ENCODE results near the gene HSD17B4. TPM values are rescaled to one million over a fixed set of nuclear protein-coding genes. Genes with fewer than 3 reads are reported as not detected.
"Not testable (repeated sequence)": the region's sequence is repeated elsewhere in the genome, so short reads cannot be mapped to it uniquely, and the experiment has no call there.

The HSD17B4 gene
- total RNA-seq, 1 donor from 2014 or later, result 142 TPM

GRCh38 chr5:119512277-119512676 is 60.0 kb downstream of the HSD17B4 start:
- H3K4me3 ChIP-seq (ENCODE audit: low read depth, low read length), result no peak overlapping the region
- DNase-seq (ENCODE audit: low read depth), result no peak
- TF ChIP-seq, protein P1, sequence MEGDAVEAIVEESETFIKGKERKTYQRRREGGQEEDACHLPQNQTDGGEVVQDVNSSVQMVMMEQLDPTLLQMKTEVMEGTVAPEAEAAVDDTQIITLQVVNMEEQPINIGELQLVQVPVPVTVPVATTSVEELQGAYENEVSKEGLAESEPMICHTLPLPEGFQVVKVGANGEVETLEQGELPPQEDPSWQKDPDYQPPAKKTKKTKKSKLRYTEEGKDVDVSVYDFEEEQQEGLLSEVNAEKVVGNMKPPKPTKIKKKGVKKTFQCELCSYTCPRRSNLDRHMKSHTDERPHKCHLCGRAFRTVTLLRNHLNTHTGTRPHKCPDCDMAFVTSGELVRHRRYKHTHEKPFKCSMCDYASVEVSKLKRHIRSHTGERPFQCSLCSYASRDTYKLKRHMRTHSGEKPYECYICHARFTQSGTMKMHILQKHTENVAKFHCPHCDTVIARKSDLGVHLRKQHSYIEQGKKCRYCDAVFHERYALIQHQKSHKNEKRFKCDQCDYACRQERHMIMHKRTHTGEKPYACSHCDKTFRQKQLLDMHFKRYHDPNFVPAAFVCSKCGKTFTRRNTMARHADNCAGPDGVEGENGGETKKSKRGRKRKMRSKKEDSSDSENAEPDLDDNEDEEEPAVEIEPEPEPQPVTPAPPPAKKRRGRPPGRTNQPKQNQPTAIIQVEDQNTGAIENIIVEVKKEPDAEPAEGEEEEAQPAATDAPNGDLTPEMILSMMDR (conservative IDR thresholded peaks at IDR 0.05; ENCODE audit: low read depth, low read length), result no peak

GRCh38 chr5:119515192-119515591 is 62.9 kb downstream of the HSD17B4 start:
- H3K4me3 ChIP-seq (ENCODE audit: low read depth, low read length), result no peak overlapping the region
- no peak for DNase-seq (ENCODE audit: low read depth)
- TF ChIP-seq, protein P1 (conservative IDR thresholded peaks at IDR 0.05; ENCODE audit: low read depth, low read length), result no peak

DNA sequence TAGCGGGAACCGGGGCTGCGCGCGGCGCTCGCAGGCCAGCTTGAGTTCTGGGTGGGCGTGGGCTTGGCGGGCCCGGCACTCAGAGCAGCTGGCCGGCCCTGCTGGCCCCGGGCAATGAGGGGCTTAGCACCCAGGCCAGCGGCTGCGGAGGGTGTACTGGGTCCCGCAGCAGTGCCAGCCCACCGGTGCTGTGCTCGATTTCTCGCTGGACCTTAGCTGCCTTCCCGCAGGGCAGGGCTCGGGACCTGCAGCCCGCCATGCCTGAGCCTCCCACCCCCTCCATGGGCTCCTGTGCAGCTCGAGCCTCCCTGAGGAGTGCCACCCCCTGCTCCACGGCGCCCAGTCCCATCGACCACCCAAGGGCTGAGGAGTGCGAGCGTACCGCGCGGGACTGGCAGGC is 64.8 kb downstream of the HSD17B4 start:
- not testable (repeated sequence) for H3K4me3 ChIP-seq (ENCODE audit: low read depth, low read length)

GRCh38 chr5:119521232-119521631 is 68.9 kb downstream of the HSD17B4 start:
- TF ChIP-seq, protein P1 (conservative IDR thresholded peaks at IDR 0.05; ENCODE audit: low read depth, low read length), result no peak
- DNase-seq (ENCODE audit: low read depth), result no peak
- H3K4me3 ChIP-seq (ENCODE audit: low read depth, low read length), result no peak overlapping the region

More for the DNA sequence above, 64.8 kb downstream of the HSD17B4 start:
- DNase-seq (ENCODE audit: low read depth), result not testable (repeated sequence)

GRCh38 chr5:119522841-119523240 is 70.5 kb downstream of the HSD17B4 start:
- no peak for DNase-seq (ENCODE audit: low read depth)
- TF ChIP-seq, protein P1 (conservative IDR thresholded peaks at IDR 0.05; ENCODE audit: low read depth, low read length), result no peak

DNA sequence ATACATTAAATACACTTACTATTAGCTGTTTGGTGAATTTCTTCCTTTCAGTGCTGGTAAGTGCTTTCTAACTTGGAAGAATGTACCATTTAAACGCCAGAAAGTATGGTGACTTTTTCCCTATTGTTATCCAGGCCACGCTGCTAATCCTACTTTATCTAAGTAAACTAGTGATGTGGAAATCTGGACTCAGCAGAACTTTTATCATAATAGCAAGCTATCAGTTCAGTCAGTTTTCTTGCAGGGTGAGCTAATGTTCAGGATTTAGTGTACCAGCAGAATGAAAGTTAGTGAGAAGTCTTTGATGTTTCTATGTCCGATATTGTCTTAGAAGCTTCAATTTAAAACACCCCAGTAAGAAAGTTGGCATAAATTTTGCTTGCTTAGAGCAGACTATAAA is 72.2 kb downstream of the HSD17B4 start:
- DNase-seq (ENCODE audit: low read depth), result no peak
- TF ChIP-seq, protein P1 (conservative IDR thresholded peaks at IDR 0.05; ENCODE audit: low read depth, low read length), result no peak

More at GRCh38 chr5:119522841-119523240, 70.5 kb downstream of the HSD17B4 start:
- H3K4me3 ChIP-seq (ENCODE audit: low read depth, low read length), result no peak overlapping the region

DNA sequence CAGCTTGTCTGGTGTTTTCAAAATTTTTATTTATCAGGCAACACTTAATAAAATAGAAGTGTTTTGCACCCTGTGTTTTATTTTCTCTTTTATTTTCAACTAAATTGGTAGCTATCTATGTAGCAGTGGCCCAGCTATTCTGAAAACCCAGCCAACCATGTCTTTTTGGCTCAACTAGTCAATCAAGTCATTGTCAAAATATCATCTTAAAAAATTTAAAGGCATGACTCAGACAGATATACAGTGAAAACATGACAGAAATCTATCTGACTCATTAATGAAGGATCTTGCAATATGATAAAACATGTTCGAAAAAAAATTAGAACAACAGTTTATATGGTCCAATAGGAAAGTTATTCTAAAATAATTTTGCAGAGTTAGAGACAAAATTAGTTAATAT is 75.1 kb downstream of the HSD17B4 start:
- DNase-seq (ENCODE audit: low read depth), result no peak
- TF ChIP-seq, protein P1 (conservative IDR thresholded peaks at IDR 0.05; ENCODE audit: low read depth, low read length), result no peak
- H3K4me3 ChIP-seq (ENCODE audit: low read depth, low read length), result no peak overlapping the region

More for the DNA sequence above, 72.2 kb downstream of the HSD17B4 start:
- no peak overlapping the region for H3K4me3 ChIP-seq (ENCODE audit: low read depth, low read length)
